Calu3 (cell line): ENCODE data around the gene RHOC. TPM values are rescaled to one million over a fixed set of nuclear protein-coding genes. Genes with fewer than 3 reads are reported as not detected.

Experiments used
- BruUV-seq: library from RNA; stranded (reverse); fragments of 400-500 nt; replicated peaks from 2 replicates; lab custom pipeline; 2021; lab: Mats Ljungman, UMichigan
- CTCF ChIA-PET: fragments of 300-600 bp; sonication (Branson Sonifier 250); formaldehyde crosslinking; loops from one replicate; lab custom pipeline; 2022; ENCODE audit warnings: antibody characterized with exemption; lab: Charles Lee
- DNase-seq: peaks from one replicate; pipeline ENCODE4 v3.0.0; 2022
- H3K27ac Mint-ChIP-seq: one replicate; pipeline ENCODE4 v1.8.0; 2022; ENCODE audit warnings: mixed read lengths; ENCODE audit not compliant: unreplicated experiment
- H3K27me3 Mint-ChIP-seq: one replicate; pipeline ENCODE4 v1.8.0; 2022; ENCODE audit warnings: mixed read lengths; ENCODE audit not compliant: unreplicated experiment
- H3K36me3 Mint-ChIP-seq: one replicate; pipeline ENCODE4 v1.8.0; 2022; ENCODE audit warnings: mild to moderate bottlenecking, moderate library complexity, mixed read lengths; ENCODE audit not compliant: insufficient read depth, unreplicated experiment
- H3K4me1 Mint-ChIP-seq: one replicate; pipeline ENCODE4 v1.8.0; 2022; ENCODE audit warnings: mild to moderate bottlenecking, low read depth, mixed read lengths; ENCODE audit not compliant: unreplicated experiment
- H3K4me3 Mint-ChIP-seq: one replicate; pipeline ENCODE4 v1.8.0; 2022; ENCODE audit warnings: mild to moderate bottlenecking, low read depth, moderate library complexity, mixed read lengths; ENCODE audit not compliant: unreplicated experiment
- H3K9me3 Mint-ChIP-seq: one replicate; pipeline ENCODE4 v1.8.0; 2022; ENCODE audit warnings: low read depth, mixed read lengths; ENCODE audit not compliant: unreplicated experiment
- intact Hi-C: fragments of 100-400 bp; cut with micrococcal nuclease; formaldehyde crosslinking; loops from one replicate; pipeline ENCODE4 v1.10.0; 2022; ENCODE audit not compliant: unreplicated experiment
- total RNA-seq: library from RNA; stranded (reverse); gene quantifications from 2 replicates; pipeline ENCODE4 v1.2.3, GENCODE V29; 2022
- TF ChIP-seq, protein P1 (sequence below): fragments of 200-600 bp; IDR thresholded peaks from one replicate; pipeline ENCODE4 v1.8.0; 2022; ENCODE audit warnings: antibody characterized with exemption; ENCODE audit not compliant: unreplicated experiment

RHOC gene
- total RNA-seq, 1 experiment from 2014 or later: 176 TPM

GRCh38 chr1:112696578-112697314, 10.2 kb downstream of the RHOC start:
- H3K27ac Mint-ChIP-seq: no peak overlapping the region
- intact Hi-C loops: no loop called here
- peaks cover 31% of the 10 kb centered on the region for H3K4me1 Mint-ChIP-seq
- no TSS peak for BruUV-seq
- no peaks in the 10 kb centered on the region for H3K9me3 Mint-ChIP-seq
- TF ChIP-seq, protein P1, sequence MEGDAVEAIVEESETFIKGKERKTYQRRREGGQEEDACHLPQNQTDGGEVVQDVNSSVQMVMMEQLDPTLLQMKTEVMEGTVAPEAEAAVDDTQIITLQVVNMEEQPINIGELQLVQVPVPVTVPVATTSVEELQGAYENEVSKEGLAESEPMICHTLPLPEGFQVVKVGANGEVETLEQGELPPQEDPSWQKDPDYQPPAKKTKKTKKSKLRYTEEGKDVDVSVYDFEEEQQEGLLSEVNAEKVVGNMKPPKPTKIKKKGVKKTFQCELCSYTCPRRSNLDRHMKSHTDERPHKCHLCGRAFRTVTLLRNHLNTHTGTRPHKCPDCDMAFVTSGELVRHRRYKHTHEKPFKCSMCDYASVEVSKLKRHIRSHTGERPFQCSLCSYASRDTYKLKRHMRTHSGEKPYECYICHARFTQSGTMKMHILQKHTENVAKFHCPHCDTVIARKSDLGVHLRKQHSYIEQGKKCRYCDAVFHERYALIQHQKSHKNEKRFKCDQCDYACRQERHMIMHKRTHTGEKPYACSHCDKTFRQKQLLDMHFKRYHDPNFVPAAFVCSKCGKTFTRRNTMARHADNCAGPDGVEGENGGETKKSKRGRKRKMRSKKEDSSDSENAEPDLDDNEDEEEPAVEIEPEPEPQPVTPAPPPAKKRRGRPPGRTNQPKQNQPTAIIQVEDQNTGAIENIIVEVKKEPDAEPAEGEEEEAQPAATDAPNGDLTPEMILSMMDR: no peak
- CTCF ChIA-PET: no interaction called here
- H3K27me3 Mint-ChIP-seq: no peaks in the 10 kb centered on the region
- H3K36me3 Mint-ChIP-seq: peaks cover 34% of the 10 kb centered on the region
- no peak for DNase-seq
- no peak overlapping the region for H3K4me3 Mint-ChIP-seq

- TF ChIP-seq, protein P1: no peak
- peaks cover 19% of the 10 kb centered on the region for H3K4me1 Mint-ChIP-seq
- intact Hi-C loops: no loop called here
- no peak for DNase-seq
- H3K9me3 Mint-ChIP-seq: no peaks in the 10 kb centered on the region
- CTCF ChIA-PET: interaction anchor here (1.5 kb wide), 1 partner anchor 21 kb away, joined by 3 read pairs; the partner anchor contains the start of gene MOV10
- no TSS peak for BruUV-seq
- no peak overlapping the region for H3K4me3 Mint-ChIP-seq
- H3K27me3 Mint-ChIP-seq: no peaks in the 10 kb centered on the region
- peaks cover 19% of the 10 kb centered on the region for H3K36me3 Mint-ChIP-seq
- H3K27ac Mint-ChIP-seq: no peak overlapping the region
Measured at GRCh38 chr1:112695276-112695675, 11.7 kb downstream of the RHOC start.

DNA sequence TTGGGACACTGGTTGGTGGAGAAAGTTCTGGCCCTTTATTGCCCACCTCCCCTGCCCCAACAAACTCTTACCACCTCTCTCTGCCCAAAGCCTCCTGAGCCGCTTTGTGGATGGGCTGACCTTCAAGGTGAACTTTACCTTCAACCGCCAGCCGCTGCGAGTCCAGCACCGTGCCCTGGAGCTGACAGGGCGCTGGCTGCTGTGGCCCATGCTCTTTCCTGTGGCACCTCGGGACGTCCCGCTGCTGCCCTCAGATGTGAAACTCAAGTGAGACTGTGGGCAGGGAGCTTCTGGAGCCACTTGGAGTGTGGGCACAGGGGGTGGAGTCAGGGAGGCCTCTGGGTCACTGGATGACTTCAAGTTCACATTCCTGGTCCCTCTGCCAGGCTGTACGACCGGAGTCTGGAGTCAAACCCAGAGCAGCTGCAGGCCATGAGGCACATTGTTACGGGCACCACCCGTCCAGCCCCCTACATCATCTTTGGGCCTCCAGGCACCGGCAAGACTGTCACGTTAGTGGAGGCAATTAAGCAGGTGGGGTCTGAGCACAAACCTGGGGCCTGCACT, 12.5 kb downstream of the RHOC start:
- Mint-ChIP-seq H3K27me3 (no peaks in the 10 kb centered on the region), H3K36me3 (peaks cover 11% of the 10 kb centered on the region), H3K27ac (no peak overlapping the region), H3K4me1 (peaks cover 11% of the 10 kb centered on the region), H3K4me3 (no peak overlapping the region), H3K9me3 (no peaks in the 10 kb centered on the region)
- TF ChIP-seq, protein P1: no peak
- no peak for DNase-seq
- BruUV-seq: no TSS peak
- intact Hi-C loops: no loop called here
- CTCF ChIA-PET: interaction anchor here (1.5 kb wide), 1 partner anchor 20 kb away, joined by 3 read pairs; the partner anchor contains the start of gene MOV10

GRCh38 chr1:112693821-112694220, 13.1 kb downstream of the RHOC start:
- CTCF ChIA-PET: interaction anchor here (1.5 kb wide), 1 partner anchor 19 kb away, joined by 3 read pairs; the partner anchor contains the start of gene MOV10
- H3K36me3 Mint-ChIP-seq: peaks cover 8% of the 10 kb centered on the region

More at GRCh38 chr1:112693821-112694220, 13.1 kb downstream of the RHOC start:
- H3K27me3 Mint-ChIP-seq: no peaks in the 10 kb centered on the region
- intact Hi-C loops: no loop called here
- no peak overlapping the region for H3K4me3 Mint-ChIP-seq
- no peak overlapping the region for H3K27ac Mint-ChIP-seq
- peaks cover 5% of the 10 kb centered on the region for H3K4me1 Mint-ChIP-seq
- TF ChIP-seq, protein P1: no peak
- no TSS peak for BruUV-seq
- no peaks in the 10 kb centered on the region for H3K9me3 Mint-ChIP-seq
- no peak for DNase-seq
